DND-41 (cell line): ENCODE measurements around the gene GPR176.

Experiments used
- EZH2 ChIP-seq: IDR thresholded peaks from 3 replicates; pipeline ENCODE4 v1.6.1; 2012; ENCODE audit warnings: borderline replicate concordance, low read depth, mild to moderate bottlenecking, moderate library complexity, low read length, inconsistent platforms; ENCODE audit not compliant: severe bottlenecking
- TF ChIP-seq, protein P1 (sequence below): IDR thresholded peaks from 2 replicates; pipeline ENCODE4 v1.5.1; 2012; ENCODE audit warnings: borderline replicate concordance, low read length, moderate library complexity, mild to moderate bottlenecking; ENCODE audit not compliant: poor library complexity, severe bottlenecking; ENCODE audit errors: extremely low read depth

DNA sequence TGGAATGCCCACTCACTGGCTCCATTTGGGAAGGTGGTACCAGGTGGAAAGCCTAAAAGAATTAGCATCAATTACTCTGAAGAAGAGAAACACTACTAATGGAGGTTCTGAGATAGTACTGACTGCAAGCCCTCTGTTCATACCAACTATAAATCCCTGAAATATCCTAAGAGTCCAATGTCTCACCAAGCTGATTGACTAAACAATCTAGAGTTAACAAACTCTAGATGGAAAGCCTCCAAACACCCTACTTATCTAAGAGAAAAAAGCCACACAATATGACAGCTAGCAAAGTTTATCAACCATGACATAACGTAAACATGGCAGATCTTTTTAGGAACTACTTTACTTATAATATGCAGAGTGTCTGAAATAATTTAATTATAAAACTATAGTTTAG lies 59.2 kb downstream of the GPR176 start:
- TF ChIP-seq, protein P1, sequence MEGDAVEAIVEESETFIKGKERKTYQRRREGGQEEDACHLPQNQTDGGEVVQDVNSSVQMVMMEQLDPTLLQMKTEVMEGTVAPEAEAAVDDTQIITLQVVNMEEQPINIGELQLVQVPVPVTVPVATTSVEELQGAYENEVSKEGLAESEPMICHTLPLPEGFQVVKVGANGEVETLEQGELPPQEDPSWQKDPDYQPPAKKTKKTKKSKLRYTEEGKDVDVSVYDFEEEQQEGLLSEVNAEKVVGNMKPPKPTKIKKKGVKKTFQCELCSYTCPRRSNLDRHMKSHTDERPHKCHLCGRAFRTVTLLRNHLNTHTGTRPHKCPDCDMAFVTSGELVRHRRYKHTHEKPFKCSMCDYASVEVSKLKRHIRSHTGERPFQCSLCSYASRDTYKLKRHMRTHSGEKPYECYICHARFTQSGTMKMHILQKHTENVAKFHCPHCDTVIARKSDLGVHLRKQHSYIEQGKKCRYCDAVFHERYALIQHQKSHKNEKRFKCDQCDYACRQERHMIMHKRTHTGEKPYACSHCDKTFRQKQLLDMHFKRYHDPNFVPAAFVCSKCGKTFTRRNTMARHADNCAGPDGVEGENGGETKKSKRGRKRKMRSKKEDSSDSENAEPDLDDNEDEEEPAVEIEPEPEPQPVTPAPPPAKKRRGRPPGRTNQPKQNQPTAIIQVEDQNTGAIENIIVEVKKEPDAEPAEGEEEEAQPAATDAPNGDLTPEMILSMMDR = no peak
- TF ChIP-seq EZH2 = no peak
